ENCODE measurements around the gene PDGFRB. TPM values are rescaled to one million over a fixed set of nuclear protein-coding genes. Genes with fewer than 3 reads are reported as not detected.

The PDGFRB gene
- total RNA-seq, 4 donors from 2014 or later = 87.5 to 161 (median 113) TPM

DNA sequence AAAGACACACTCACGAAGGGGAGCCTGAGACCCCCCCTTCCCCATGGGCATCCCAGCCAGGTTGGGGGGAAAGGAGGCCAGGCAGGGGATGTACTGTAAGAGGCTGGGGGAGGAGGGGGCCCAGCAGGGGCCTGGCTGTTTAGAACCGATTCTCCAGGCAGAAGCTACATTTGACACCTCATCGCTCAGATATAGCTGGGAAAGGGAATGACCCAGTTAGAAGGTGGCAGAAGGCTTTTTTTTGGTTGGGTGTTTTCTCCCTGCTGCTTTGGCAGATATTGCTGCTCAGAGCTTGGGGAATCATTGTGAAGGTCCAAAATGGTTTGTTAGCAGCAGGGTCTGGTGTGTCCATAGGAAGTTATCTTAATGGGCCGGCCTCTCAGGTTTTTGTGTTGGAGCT is 16.9 kb upstream of the PDGFRB start:
- H3K9me3 ChIP-seq = no peaks in the 10 kb centered on the region
- H3K4me3 ChIP-seq = no peak overlapping the region
- 100% methylated on average over 1 to 3 of the region's 4 CpGs for WGBS, 2 donors (ENCODE audit: low coverage in 1 of 2)
- H3K27me3 ChIP-seq = peaks cover 28% of the 10 kb centered on the region
- TF ChIP-seq, protein P1, sequence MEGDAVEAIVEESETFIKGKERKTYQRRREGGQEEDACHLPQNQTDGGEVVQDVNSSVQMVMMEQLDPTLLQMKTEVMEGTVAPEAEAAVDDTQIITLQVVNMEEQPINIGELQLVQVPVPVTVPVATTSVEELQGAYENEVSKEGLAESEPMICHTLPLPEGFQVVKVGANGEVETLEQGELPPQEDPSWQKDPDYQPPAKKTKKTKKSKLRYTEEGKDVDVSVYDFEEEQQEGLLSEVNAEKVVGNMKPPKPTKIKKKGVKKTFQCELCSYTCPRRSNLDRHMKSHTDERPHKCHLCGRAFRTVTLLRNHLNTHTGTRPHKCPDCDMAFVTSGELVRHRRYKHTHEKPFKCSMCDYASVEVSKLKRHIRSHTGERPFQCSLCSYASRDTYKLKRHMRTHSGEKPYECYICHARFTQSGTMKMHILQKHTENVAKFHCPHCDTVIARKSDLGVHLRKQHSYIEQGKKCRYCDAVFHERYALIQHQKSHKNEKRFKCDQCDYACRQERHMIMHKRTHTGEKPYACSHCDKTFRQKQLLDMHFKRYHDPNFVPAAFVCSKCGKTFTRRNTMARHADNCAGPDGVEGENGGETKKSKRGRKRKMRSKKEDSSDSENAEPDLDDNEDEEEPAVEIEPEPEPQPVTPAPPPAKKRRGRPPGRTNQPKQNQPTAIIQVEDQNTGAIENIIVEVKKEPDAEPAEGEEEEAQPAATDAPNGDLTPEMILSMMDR (IDR thresholded peaks at IDR 0.05) = no peak
- TF ChIP-seq EP300 (IDR thresholded peaks at IDR 0.05) = no peak
- no peak for TF ChIP-seq POLR2AphosphoS5 (IDR thresholded peaks at IDR 0.05)
- TF ChIP-seq POLR2A (IDR thresholded peaks at IDR 0.05) = no peak
- no peak for ATAC-seq
- H3K27ac ChIP-seq = no peak overlapping the region
- no peaks in the 10 kb centered on the region for H3K36me3 ChIP-seq
- no peaks in the 10 kb centered on the region for H3K4me1 ChIP-seq

DNA sequence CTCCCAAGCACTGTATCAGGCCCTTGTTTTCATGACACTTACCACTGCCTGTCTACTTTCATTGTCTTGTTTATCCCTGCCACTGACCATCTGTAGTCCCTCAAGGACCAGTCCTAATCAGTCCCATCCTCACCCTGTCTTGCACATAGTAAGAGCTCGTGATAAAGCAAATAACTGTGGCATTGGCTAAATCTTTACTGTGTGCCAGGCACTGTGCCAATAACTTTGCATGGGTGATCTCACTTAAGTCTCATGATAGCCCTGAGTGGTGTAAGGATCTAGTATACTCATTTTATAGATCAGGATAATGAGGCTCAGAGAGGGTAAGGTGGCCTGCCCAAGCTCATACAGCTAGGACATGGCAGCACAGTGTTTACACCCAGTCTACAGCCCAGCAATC is 16.5 kb upstream of the PDGFRB start:
- no peak overlapping the region for H3K27ac ChIP-seq
- H3K9me3 ChIP-seq = no peaks in the 10 kb centered on the region
- no peaks in the 10 kb centered on the region for H3K36me3 ChIP-seq
- no peaks in the 10 kb centered on the region for H3K4me1 ChIP-seq
- WGBS, 2 donors (ENCODE audit: low coverage in 1 of 2) = 63 to 67% methylated on average over 1 of the region's 1 CpG
- H3K27me3 ChIP-seq = peaks cover 32% of the 10 kb centered on the region
- no peak for ATAC-seq
- TF ChIP-seq, protein P1 (IDR thresholded peaks at IDR 0.05) = no peak
- TF ChIP-seq EP300 (IDR thresholded peaks at IDR 0.05) (no peak), POLR2AphosphoS5 (IDR thresholded peaks at IDR 0.05) (no peak), POLR2A (IDR thresholded peaks at IDR 0.05) (no peak)
- no peak overlapping the region for H3K4me3 ChIP-seq

DNA sequence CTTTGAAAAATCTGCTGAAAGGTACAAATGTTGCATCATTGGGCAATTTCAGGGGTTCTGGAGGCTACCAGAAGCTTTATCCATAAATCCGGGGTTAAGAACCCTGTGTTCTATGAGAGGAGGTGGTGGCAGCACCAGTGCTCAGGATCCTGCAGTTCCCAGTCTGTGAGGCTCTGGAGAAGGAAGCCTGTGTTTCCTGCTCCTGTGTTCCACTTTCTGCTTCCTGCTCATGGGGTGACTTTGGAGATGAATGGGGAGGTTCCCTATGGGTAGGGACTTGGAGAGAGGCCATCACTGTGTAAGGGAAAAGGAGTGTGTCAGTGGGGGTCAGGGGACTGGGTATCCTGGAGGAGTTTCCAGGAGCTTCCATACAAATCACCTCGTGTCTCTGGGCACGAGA is 13.2 kb upstream of the PDGFRB start:
- no peaks in the 10 kb centered on the region for H3K36me3 ChIP-seq
- ATAC-seq = no peak
- H3K27me3 ChIP-seq = peaks cover 43% of the 10 kb centered on the region
- no peak overlapping the region for H3K27ac ChIP-seq
- TF ChIP-seq POLR2A (IDR thresholded peaks at IDR 0.05) (no peak), EP300 (IDR thresholded peaks at IDR 0.05) (no peak), POLR2AphosphoS5 (IDR thresholded peaks at IDR 0.05) (no peak)
- TF ChIP-seq, protein P1 (IDR thresholded peaks at IDR 0.05) = no peak
- peaks cover 0 to 17% (median 6%) of the 10 kb centered on the region in 3 donors for H3K4me1 ChIP-seq
- 29 to 83% methylated on average over 1 to 3 of the region's 3 CpGs for WGBS, 2 donors (ENCODE audit: low coverage in 1 of 2)
- H3K4me3 ChIP-seq = no peak overlapping the region
- no peaks in the 10 kb centered on the region for H3K9me3 ChIP-seq

DNA sequence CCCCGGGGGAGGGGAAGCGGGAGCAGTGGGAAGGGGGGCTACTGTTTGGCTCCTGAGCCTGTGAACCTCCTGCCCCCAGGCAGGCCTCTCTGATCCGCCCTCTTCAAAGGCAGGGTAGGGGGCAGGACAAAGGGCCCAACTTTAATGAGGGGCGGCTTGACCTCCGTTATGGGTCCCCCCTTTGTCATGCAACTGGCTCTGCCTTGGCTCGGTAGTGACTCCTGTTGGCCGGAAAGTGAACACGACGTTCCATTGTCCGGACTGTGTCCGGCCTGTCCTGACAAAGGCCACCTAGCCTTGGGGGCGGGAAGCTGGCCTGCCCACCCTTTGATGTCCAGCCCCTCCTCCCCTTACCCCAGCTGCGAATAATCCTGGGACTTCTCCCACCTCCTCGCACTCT is 12.3 kb upstream of the PDGFRB start:
- H3K27me3 ChIP-seq = peaks cover 43% of the 10 kb centered on the region
- TF ChIP-seq POLR2AphosphoS5 (IDR thresholded peaks at IDR 0.05) (no peak), POLR2A (IDR thresholded peaks at IDR 0.05) (no peak)
- H3K4me3 ChIP-seq = no peak overlapping the region
- peaks cover 0 to 26% (median 14%) of the 10 kb centered on the region in 3 donors for H3K4me1 ChIP-seq
- no peak overlapping the region for H3K27ac ChIP-seq
- ATAC-seq = no peak
- 100% methylated on average over 2 of the region's 14 CpGs; no CpG with 5 or more reads in 1 of the 2 donors for whole genome bisulfite sequencing, 2 donors (ENCODE audit: low coverage in 1 of 2)
- H3K36me3 ChIP-seq = no peaks in the 10 kb centered on the region
- H3K9me3 ChIP-seq = no peaks in the 10 kb centered on the region

DNA sequence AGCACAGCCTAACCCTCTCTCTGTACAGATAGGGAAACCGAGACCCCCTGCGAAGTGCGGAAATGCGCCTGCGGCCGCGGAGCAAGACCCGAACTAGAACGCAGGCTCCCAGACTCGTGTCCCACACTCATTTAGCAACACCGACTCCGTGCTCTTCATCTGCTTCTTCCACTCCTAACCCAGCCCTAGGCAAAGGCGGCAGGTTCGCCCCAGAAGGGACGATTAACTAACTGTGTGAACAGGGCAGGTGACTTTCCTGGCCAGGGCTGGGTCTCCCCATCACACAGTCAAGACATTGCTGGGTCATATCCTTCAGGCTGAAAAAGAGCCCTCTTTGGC is 11.8 kb upstream of the PDGFRB start:
- WGBS, 2 donors (ENCODE audit: low coverage in 1 of 2) = 91% methylated on average over 15 of the region's 15 CpGs; no CpG with 5 or more reads in 1 of the 2 donors
- no peaks in the 10 kb centered on the region for H3K36me3 ChIP-seq
- H3K4me1 ChIP-seq = peaks cover 0 to 26% (median 14%) of the 10 kb centered on the region in 3 donors
- no peak overlapping the region for H3K4me3 ChIP-seq
- H3K27ac ChIP-seq = no peak overlapping the region
- no peak for TF ChIP-seq EP300 (IDR thresholded peaks at IDR 0.05)
- TF ChIP-seq POLR2AphosphoS5 (IDR thresholded peaks at IDR 0.05) = no peak
- no peak for TF ChIP-seq POLR2A (IDR thresholded peaks at IDR 0.05)
- TF ChIP-seq, protein P1 (IDR thresholded peaks at IDR 0.05) = no peak
- H3K27me3 ChIP-seq = peaks cover 43% of the 10 kb centered on the region
- no peak for ATAC-seq
- no peaks in the 10 kb centered on the region for H3K9me3 ChIP-seq
